Measurements from ENCODE around the gene ZNF536.

- no peak for TF ChIP-seq CTCF (IDR thresholded peaks at IDR 0.05)
- no peak for TF ChIP-seq POLR2A (IDR thresholded peaks at IDR 0.05)
These were observed 195.5 kb downstream of the ZNF536 start for GRCh38 chr19:30567536-30568232.
